ENCODE results near the gene NIP7.

Gene NIP7

GRCh38 chr16:69302301-69302700 lies 37.3 kb upstream of the NIP7 start:
- DNase-seq (ENCODE audit: low spot score), result no peak
- TF ChIP-seq CTCF (IDR thresholded peaks at IDR 0.05; ENCODE audit: extremely low read depth, missing control alignments), result no peak

- no peak for TF ChIP-seq CTCF (IDR thresholded peaks at IDR 0.05; ENCODE audit: extremely low read depth, missing control alignments)
- DNase-seq (ENCODE audit: low spot score), result no peak
These were observed 33.5 kb upstream of the NIP7 start for GRCh38 chr16:69306031-69306430.

GRCh38 chr16:69307091-69307490 lies 32.5 kb upstream of the NIP7 start:
- no peak for DNase-seq (ENCODE audit: low spot score)
- no peak for TF ChIP-seq CTCF (IDR thresholded peaks at IDR 0.05; ENCODE audit: extremely low read depth, missing control alignments)

- DNase-seq (ENCODE audit: low spot score), result no peak
These were observed 31.7 kb upstream of the NIP7 start for GRCh38 chr16:69307856-69308255.

GRCh38 chr16:69309316-69309715 lies 30.3 kb upstream of the NIP7 start:
- TF ChIP-seq CTCF (IDR thresholded peaks at IDR 0.05; ENCODE audit: extremely low read depth, missing control alignments), result no peak
- no peak for DNase-seq (ENCODE audit: low spot score)

More at GRCh38 chr16:69307856-69308255, 31.7 kb upstream of the NIP7 start:
- no peak for TF ChIP-seq CTCF (IDR thresholded peaks at IDR 0.05; ENCODE audit: extremely low read depth, missing control alignments)

GRCh38 chr16:69310653-69311532 lies 28.7 kb upstream of the NIP7 start, which contains the start of gene VPS4A:
Gene VPS4A (plus strand): TSS chr16:69311350. CDS start chr16:69311512, 162 bp downstream.
- peak; percentile 99 for DNase-seq (ENCODE audit: low spot score)
- TF ChIP-seq CTCF (IDR thresholded peaks at IDR 0.05; ENCODE audit: extremely low read depth, missing control alignments), result peak; percentile 99

GRCh38 chr16:69311533-69312387 lies 27.8 kb upstream of the NIP7 start:
- peak; percentile 67 for DNase-seq (ENCODE audit: low spot score)
- peak; percentile 10 for TF ChIP-seq CTCF (IDR thresholded peaks at IDR 0.05; ENCODE audit: extremely low read depth, missing control alignments)
